Ramos (cell line): Measurements from ENCODE around the gene SLC46A2.

Experiments used
- in situ Hi-C: fragments of 300-500 bp; cut with MboI; formaldehyde crosslinking; loops from one replicate; pipeline ENCODE4 v1.14.3; 2022; ENCODE audit warnings: low sequenced_read_pairs; ENCODE audit not compliant: unreplicated experiment

Gene SLC46A2

DNA sequence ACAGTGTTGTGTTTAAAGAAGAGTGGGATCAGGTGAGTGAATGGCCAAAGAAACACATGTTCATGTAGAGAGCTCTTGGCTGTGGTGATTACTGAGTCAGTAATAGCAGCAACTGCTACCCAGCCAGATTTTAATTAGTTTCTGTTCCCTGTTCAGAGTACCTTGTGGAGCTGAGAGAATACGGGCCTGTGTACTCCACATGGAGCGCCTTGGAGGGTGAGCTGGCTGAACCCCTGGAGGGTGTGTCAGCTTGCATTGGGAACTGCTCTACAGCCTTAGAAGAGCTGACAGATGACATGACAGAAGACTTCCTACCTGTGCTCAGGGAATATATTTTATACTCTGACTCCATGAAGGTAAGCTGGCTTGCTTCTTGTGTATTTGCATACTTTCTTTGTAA is 52.3 kb downstream of the SLC46A2 start:
- in situ Hi-C loops, result no loop called here

GRCh38 chr9:112836394-112836793 is 54.3 kb downstream of the SLC46A2 start:
- in situ Hi-C loops, result no loop called here

DNA sequence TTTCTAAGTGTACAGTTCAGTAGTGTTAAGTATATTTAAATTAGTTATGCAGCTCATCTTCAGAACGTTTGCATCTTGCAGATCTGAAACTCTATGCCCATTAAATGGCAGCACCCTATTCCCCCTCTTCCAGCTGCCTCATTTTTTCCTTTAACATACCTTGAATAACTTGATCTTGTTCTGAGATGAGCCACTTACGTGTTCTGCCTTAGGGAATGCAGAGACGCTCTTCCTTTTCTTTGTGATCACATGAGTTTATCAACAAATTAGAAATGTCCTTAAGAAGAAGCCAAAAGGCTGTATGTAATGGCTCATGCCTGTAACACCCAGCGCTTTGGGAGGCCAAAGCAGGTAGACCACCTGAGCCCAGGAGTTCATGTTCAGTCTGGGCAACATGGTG is 57.6 kb downstream of the SLC46A2 start:
- in situ Hi-C loops, result no loop called here

DNA sequence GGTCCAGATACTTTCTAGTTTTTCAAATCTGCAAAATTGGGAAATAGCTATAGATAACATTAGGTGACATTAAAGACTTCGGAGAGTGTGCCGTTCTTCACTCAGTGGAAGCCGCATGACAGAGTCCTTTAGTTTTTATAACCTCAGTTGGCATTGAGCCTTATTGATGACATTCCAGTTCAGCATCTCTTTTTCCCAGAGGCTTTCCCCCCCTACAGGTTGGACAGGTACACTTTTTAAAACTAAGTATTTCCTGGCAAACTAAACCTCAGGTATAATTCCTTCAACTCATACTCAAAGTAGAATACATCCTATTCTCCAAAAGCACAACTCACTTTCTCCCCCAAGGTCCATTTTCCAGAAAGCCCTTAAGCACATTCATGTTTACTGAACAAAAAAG is 58.7 kb downstream of the SLC46A2 start:
- in situ Hi-C loops, result no loop called here

DNA sequence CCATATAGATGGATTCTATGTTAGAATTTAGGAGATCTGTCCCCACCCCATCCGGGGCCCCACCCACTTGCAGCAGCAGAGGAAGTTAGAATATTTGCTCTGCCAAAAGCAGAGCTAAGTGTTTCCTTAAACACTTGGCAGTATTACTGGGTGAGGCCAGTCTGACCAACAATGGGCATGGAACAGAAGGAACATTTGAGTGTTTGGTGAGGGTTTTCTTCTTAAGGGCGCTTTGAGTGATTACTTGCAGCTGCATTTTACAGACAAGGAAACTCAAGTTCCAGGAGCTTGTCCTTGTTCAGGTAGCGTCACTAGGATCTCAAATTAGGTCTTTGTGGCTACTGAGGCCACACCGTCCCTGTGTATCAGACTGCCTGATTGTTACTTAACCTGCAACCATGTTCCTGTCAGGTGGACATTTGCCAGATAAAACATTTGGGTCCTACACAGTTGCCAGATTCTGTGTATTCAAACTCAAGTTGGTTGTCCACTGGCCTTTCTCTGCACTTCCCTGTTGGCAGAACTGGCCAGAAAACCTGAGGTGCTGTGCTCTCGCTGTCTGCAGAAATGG is 59.3 kb downstream of the SLC46A2 start:
- in situ Hi-C loops, result no loop called here
